GM12801 (cell line): ENCODE results near the gene SARS1.

Experiments
- CTCF ChIP-seq: IDR thresholded peaks from one replicate; pipeline ENCODE4 v1.5.1; 2011; ENCODE audit warnings: control low read depth; ENCODE audit not compliant: insufficient read length; ENCODE audit errors: extremely low read depth

Gene SARS1

GRCh38 chr1:109254621-109255096 lies 40.9 kb downstream of the SARS1 start:
- TF ChIP-seq CTCF: no peak

GRCh38 chr1:109255097-109255651 lies 41.5 kb downstream of the SARS1 start:
- no peak for TF ChIP-seq CTCF

- TF ChIP-seq CTCF: no peak
These were observed 42.0 kb downstream of the SARS1 start for GRCh38 chr1:109255678-109256077.

GRCh38 chr1:109256085-109256484 lies 42.4 kb downstream of the SARS1 start:
- no peak for TF ChIP-seq CTCF

- TF ChIP-seq CTCF: no peak
These were observed 43.4 kb downstream of the SARS1 start for GRCh38 chr1:109256971-109257681.

GRCh38 chr1:109257682-109258421 lies 44.1 kb downstream of the SARS1 start:
- TF ChIP-seq CTCF: no peak
